ENCODE data around the gene KLF13. TPM values are rescaled to one million over a fixed set of nuclear protein-coding genes. Genes with fewer than 3 reads are reported as not detected.

The KLF13 gene
- total RNA-seq, 1 donor from 2014 or later = 65.7 TPM

DNA sequence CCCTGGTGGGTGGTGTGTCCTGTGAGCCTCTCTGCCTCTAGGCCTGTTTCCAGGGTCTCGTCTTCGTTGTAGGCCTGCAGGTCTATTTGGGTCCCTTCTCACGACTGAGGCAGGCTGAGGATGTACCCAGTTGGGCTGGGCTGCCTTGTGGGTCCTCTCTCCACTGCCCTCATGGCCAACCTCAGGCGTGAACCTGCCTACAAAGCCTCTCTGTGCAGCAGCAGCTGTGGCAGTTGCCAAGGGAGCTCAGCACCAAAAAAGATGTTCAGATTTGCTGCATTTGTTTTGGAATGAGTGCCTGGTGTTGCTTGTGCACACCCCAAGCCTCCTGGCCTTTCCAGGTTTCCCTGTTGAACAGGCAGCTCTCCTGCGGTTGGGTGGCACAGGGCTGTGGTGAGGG lies 13.4 kb downstream of the KLF13 start:
- DNase-seq = no peak
- no peak for ATAC-seq (ENCODE audit: poor library complexity)
- intact Hi-C loops (cut with DNase I) = no loop called here

DNA sequence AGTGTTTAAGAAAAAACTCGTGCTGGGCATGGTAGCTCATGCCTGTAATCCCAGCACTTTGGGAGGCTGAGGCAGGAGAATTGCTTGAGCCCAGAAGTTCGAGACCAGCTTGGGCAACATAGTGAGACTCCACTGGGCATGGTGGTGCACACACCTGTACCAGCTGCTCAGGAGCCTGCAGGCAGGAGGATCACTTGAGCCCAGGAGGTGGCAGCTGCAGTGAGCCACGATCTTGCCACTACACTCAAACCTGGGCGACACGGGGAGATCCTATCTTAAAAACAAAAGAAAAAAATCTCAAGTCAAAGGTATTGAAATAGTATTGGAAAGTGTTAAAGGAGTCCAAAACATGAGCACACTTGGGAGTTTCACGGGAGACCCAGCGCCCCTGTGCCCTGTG lies 14.0 kb downstream of the KLF13 start:
- no peak for DNase-seq
- intact Hi-C loops (cut with DNase I) = no loop called here
- no peak for ATAC-seq (ENCODE audit: poor library complexity)

DNA sequence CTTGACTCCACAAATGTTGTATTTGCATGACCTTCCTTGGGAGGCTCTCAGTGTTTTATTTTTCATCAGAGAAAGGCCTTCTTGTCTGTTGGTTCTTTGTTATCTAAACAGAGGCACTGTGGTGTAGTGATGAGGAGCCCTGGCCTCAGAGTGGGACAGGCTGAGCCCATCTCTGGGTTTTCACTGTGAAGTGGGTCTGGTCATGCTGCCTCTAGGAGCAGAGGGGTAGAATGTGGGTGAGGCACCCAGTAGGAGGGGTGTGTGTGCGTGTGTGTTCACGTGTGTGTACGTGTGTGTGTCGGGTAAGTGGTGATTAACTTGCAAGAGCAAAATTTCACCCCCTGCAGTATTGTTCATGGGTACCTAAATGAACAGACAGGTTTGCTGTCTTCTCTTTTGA lies 14.4 kb downstream of the KLF13 start:
- ATAC-seq (ENCODE audit: poor library complexity) (no peak), DNase-seq (no peak)
- intact Hi-C loops (cut with DNase I) = no loop called here

DNA sequence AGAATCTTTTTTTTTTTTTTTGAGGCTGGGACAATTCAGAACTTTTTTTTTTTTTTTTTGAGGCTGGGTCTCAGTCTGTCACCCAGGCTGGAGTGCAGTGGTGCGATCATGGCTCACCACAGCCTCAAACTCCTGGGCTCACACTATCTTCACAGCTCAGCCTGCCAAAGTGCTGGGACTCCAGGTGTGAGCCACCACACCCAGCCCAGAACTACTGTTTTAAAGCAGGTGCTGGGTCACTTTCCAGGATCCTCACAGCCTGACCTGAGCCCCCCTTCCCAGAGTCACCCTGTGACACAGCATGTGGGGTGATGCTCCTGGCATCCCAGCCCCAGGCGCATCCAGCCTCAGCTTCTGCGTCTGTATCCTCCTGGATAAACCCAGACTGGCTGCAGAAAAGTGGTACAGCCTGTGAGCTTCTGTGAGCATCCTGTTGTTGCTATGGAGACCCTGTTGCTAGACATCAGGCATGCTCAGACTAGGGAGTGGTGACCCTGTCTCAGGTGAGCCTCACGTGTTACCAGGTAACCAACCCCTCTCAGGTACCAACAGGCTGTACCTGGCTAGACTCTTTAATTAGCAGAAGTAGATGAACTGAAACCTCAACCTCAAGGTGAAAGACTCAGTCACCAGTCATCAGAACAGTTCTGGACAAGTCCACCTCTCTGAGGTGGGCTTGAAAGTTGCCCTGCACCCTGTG lies 15.0 kb downstream of the KLF13 start:
- ATAC-seq (ENCODE audit: poor library complexity) (no peak), DNase-seq (no peak)
- intact Hi-C loops (cut with DNase I) = no loop called here

DNA sequence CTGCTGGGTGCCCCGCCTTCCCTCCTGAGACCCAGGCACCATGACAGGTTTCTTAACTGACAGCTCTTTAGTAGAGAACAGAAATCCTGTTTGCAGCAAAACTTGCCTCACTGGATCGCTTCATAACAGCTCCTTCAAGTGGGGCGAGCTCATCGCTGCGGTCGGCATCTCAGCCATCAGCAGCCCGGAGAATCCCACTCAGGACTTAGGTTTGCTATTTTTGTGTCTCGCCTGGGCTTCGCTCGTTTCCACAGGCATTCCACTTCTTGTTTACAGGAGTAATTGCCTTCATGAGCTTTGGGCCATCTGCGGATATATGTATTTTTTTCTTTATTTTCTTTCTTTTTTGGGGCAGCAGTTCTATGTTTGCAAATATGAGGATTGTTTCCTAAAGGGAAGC lies 15.7 kb downstream of the KLF13 start:
- DNase-seq (no peak), ATAC-seq (ENCODE audit: poor library complexity) (no peak)
- intact Hi-C loops (cut with DNase I) = no loop called here

DNA sequence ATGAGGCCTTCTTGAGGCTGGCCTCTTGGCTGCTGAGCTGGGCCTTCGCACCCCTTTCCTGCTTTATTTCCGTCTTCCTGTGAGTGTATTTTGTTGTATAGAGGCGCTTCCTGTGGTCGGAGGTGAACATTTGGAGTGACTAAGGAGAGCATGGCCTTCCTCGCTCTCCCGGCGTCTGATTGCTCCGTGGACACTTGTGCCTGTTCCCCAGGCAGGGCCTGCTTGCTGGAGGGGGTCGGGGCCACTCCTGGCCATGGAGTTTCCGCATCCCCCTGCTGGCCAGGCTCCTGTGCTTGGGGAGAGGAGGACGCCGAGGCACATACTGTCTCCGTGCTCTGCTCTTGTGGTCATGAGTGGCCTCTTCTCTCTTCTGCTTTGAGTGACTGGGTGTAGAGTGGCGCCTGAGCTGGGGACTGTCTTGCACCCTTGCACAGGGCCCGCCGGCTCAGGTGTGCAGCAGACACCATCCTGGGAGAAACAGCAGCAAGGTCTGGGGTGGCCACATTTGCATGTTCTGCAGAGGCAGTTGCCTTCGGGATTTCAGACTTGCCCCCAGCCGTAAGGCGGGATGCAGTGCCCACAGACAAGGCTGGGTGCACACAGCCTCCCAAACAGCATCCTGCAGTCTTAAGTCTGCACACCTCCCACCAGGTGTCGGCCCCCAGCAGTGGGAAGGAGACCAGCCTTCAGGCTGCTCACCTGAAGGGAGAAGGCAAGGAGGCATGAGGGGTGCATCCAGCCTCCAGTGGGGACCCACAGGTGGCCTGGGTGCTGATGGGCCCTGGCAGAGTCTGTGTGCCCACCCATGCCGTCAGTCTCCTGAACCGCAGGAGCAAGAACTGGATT lies 16.4 kb downstream of the KLF13 start:
- DNase-seq (no peak), ATAC-seq (ENCODE audit: poor library complexity) (no peak)
- intact Hi-C loops (cut with DNase I) = no loop called here

DNA sequence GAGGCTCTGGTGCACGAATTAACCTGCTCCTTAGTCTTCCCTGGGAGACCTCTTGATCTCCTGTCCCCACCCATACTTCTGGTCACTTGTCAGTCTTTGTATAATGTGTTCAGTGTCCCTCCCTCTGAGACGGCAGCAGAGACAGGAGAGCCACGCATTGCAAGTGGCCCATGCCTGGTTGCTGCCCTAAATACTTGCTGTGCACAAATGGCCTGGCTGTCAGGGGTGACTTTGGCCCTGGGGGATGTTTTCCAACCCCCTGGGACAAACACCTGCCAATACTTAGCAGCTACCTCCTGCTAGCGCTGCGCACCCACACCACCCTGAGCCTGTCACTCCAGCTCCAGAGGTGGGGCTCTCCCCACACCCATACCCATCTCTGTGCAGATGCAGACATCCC lies 17.2 kb downstream of the KLF13 start:
- intact Hi-C loops (cut with DNase I) = no loop called here
- peak; percentile 0 for ATAC-seq (ENCODE audit: poor library complexity)

DNA sequence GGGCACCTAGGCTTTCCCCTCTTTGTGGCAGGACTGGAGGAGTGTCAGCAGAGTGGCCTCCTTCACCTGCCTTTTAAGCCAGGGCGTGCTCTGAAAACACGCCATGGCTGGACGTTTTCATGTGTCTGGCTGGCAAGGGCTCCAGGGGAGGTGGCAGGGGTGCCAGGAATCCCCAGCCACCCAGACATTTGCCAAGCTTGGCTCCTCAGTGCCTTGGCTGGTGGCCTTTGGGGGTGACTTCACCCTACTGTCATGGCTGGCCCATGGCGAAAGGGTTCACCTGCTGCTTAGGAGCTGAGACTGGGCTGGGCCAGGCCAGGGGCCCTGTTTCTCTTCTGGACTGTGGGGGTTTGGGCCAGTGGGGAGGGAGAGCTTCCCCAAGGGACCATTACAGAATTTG lies 17.6 kb downstream of the KLF13 start:
- peak; percentile 55 for DNase-seq
- ATAC-seq (ENCODE audit: poor library complexity) = peak; percentile 34
- intact Hi-C loops (cut with DNase I) = no loop called here

More for the DNA sequence above, 17.2 kb downstream of the KLF13 start:
- DNase-seq = no peak

DNA sequence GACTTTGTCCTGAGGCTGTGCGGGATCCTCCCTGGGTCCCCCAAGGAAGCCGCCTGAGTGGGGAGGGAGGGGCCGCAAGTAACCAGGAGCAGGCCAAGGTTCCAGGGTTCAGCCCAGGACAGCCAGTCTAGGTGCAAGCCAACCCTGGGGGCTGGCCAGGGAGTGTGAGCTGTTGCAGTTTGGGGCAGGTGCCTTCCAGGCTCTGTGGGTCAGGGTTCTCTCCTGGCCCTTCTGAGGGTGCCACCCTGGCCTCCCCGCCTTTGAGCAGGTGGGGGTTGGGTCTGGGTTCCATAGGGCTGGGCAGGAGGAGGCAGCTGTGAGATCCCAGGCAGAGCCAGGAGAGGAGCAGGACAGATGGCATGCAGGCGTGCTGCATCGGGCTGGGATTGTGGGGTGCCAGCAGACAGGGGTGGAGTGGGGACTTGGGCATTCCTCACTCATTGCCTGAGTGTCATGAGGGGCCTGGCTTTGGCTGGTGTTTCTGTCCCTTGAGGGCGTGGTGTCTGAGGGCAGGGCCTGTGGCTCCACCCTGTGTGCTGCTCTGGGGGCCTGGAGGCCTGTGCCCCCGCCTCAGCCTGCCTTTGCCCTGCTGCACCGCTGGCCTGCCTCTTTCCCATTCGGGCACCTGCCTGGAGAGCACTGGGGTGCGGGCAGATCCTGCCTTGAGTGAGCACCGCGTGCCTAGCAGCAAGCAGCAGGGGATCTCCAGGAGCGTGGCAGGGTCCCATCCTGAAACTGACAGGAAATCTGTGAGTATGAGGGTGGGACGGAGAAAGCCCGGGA lies 18.4 kb downstream of the KLF13 start:
- ATAC-seq (ENCODE audit: poor library complexity) = peak; percentile 56
- DNase-seq = peak; percentile 76
- intact Hi-C loops (cut with DNase I) = no loop called here

DNA sequence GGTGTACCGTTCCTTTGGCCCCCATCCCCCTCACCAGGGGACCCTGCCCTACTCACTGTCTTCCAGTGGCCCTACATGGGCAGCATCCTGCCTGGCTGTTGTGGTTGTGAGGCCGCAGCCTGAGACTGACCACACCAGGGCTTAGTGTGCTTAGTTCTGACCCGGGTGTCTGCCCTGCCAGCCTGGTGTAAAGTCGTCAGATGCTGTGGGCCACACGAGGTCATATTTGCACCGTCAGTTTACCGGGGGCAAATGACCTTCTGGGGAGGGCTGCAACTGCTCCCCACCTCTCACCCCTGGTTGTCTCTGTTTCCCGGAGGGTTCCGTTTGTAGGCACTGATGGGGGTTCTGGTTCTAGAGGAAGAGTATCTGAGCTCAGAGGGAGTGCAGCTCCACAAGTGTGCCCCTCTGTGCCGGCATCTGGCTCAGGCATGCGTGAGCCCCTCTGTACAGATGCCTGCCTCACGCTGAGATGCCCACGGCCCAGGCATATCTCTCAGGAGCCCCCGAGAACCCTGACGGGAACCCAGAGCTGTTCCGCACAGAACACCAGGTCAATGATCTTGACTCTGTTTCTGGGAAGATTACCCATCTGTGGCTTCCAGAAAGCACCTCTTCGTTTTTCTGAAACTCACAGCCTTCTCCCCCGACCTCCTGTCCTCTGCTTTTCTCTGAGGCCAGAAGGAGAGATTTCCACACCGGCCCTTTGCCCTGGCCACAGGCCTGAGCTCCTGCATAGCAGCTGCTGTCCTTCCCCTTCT lies 19.2 kb downstream of the KLF13 start:
- intact Hi-C loops (cut with DNase I) = no loop called here
- ATAC-seq (ENCODE audit: poor library complexity) = peak; percentile 3
- DNase-seq = no peak

DNA sequence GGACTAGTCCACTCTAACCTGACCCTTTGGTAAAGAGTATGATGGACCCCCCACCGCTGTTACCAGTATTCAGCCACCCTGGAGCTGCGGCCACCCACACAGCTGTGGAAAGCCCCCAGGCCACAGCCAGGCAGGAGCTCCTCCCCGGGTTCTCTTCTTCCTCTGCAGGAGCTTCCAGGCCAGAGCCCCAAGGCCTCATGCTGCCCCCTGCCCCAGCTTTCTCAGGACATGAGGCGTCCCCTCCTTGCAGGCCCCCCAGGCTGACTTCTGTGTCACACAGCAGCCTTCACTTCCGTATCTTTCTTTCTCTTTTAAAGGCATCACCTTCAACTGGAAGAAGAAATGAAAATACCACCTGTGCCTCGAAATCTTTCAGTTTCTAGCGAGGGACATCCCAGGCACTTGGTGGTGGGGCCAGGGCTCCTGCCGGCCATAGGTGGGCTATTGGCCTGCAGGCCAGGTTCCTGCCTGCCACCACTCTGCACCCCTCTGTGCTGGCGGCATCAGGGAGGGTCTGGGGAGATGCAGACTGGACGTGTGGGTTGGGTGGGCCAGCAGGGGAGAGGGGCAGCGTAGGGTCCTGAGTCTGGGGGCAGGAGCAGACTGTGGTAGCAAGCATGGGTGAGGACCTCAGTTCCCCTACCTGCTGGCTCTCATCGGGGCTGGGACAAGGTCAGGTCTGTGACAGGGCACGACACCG lies 19.9 kb downstream of the KLF13 start:
- ATAC-seq (ENCODE audit: poor library complexity) = no peak
- DNase-seq = no peak
- intact Hi-C loops (cut with DNase I) = no loop called here

DNA sequence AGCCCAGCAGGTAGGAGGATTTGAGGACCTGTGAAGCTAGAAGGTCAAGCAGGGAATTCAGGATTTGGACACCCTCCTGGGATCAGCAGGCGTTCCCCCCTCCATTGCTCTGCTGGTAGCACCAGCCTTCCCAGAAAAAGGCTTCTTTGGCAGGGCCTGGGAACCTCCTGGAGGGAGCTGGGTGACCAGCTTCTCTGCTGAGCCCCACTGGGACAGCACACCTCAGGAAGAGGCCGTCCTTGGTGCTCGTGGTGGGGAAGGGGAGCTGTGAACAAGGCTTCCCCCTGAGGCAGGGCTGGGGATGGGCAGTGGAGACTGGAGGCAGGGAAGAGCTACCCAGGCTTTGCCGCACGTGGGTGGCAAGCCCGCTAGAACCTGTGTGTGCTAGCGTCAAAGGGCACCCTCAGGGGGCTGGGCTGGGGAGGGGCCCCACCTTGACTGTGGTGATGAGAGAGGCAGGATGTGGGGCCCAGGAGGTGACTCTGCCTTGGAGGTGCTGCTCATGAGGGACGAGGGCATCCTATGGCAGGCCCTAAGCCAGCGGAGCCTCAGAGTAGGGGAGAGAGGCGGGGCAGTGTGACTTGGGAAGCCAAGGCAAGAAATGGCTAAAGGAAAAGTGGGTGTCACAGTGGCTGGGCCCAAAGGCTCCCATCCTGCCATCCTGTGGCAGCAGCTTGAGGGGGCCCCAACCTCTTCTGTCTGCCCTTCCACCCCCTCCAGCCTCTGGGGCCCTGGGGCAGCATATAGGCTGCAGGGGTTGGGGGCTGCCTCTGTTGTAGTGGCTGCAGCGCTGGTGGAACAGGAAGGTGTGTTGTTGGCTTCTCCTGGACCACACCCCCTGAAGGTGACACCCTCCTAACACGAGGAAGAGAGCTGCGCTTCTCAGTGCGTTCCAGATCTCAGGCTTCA lies 20.7 kb downstream of the KLF13 start:
- intact Hi-C loops (cut with DNase I) = no loop called here
- ATAC-seq (ENCODE audit: poor library complexity) (no peak), DNase-seq (no peak)

DNA sequence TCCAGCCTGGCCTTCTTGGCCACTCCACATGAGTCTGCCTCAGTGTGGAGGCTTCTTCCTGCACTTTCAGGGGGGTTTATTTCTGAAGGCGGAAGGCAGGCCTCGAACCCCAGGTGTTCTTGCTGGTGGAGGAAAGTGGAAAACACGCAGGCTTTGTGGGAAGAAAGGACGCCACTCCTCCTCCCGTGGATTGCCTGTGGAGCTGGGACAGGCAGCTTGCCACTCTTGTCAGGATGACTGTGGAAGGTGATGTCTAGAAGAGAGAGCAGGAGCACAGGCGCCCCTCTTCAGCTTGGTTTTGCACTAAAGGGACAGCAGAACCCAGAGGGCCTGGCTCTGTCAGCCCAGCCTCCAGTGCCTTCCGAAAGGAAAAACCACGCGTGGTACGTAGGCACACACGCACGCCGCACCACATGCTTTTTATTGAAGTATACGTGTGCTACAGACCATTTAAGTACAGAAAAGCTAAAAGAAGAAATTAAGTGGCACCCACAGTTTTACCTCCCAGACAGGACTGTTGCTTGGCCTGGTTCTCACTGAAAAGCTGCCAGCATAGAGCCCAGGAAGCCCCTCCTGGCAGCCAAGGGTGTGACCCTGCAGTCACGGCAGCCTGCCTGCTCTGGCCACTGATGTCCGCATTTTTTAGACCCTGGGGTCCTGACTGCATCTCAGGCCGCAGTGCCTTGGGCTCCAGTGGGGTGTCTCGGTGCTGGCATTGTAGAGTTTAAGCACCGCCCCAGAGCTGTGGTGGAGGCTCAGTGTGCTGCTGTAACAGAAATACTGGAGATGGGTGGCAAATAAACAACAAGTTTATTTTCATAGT lies 21.6 kb downstream of the KLF13 start:
- DNase-seq (no peak), ATAC-seq (ENCODE audit: poor library complexity) (no peak)
- intact Hi-C loops (cut with DNase I) = no loop called here

DNA sequence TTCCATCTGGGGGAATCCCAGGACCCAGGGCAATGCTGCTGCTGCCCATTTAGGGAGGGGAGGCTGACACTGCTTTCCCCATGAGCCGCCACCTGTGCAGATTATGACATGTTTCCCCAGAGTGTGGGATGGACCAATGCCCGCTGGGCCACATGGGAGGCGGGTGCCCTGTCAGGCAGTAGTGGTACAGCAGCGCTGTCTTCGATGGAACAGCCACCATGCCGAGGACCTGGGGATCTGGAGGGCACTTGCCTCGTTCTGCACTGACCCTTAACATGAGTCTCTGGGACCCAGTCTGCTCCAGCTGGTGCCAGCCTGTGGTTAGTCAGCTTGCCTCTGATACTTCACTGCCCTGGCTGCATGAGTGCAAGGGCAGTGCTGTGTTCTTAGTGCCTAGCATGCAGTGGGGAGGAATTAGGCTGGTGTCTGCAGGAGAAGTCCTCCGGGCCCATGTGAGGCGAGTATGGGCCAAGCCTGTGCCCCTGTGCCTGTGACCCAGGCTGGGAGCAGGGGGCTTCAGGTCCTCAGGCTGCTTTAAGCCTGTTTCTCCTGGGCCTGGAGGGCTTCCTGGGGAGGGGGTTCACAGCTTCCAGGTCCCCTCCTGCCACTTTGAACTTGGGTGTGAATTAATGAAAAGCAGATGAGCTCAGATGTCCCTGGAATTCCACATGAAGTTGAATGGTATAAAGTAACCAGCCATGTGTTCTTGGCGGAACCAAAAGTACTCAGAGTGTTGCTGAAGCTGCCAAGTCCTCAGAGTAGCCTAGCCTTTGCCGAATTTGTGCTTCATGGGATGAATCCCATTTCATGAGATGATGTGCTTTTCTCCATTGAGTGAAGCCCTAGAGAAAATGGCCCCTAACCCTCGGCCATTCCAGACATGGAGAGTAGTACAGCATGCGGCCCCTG lies 22.9 kb downstream of the KLF13 start:
- ATAC-seq (ENCODE audit: poor library complexity) = no peak
- intact Hi-C loops (cut with DNase I) = no loop called here
- DNase-seq = peak; percentile 43

DNA sequence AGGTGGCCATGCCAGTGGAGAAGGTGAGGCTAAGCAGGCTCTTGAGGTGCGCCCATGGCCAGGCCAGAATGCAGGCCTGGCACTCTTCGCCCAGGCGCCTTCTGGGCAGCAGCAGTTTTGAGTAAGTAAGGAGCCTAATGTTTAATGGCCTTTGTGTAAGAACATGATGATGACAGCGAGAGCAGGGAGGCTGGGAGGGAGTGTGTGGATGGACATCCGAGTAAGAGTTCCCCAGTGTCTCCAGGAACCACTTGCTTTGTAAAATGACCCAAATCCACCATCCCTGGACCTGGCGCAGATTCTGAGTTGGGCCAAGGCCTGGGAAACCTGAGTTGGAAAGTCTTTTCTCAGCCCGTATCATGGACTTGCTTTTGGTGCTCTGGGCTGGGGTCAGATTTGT lies 24.1 kb downstream of the KLF13 start:
- ATAC-seq (ENCODE audit: poor library complexity) = no peak
- DNase-seq = peak; percentile 22
- intact Hi-C loops (cut with DNase I) = no loop called here
